ENCODE results near the gene INSYN2B.

The INSYN2B gene

GRCh38 chr5:169862391-169862811 is 117.9 kb downstream of the INSYN2B start:
- no peak overlapping the region for H3K27ac ChIP-seq (replicated peaks)
- DNase-seq (ENCODE audit: low read depth in 1 of 2, low spot score in 1 of 2) = no peak
- H3K27me3 ChIP-seq (ENCODE audit: insufficient read depth, poor library complexity, severe bottlenecking) = no peaks in the 10 kb centered on the region
- no peak overlapping the region for H3K4me3 ChIP-seq (replicated peaks; ENCODE audit: insufficient read depth, low read length)
- TF ChIP-seq SPI1 (IDR thresholded peaks at IDR 0.05; ENCODE audit: borderline replicate concordance, low read depth) (no peak), POLR2AphosphoS5 (IDR thresholded peaks at IDR 0.05; ENCODE audit: low read depth) (no peak), GABPA (IDR thresholded peaks at IDR 0.05; ENCODE audit: low read depth) (no peak)
- TF ChIP-seq, protein P1, sequence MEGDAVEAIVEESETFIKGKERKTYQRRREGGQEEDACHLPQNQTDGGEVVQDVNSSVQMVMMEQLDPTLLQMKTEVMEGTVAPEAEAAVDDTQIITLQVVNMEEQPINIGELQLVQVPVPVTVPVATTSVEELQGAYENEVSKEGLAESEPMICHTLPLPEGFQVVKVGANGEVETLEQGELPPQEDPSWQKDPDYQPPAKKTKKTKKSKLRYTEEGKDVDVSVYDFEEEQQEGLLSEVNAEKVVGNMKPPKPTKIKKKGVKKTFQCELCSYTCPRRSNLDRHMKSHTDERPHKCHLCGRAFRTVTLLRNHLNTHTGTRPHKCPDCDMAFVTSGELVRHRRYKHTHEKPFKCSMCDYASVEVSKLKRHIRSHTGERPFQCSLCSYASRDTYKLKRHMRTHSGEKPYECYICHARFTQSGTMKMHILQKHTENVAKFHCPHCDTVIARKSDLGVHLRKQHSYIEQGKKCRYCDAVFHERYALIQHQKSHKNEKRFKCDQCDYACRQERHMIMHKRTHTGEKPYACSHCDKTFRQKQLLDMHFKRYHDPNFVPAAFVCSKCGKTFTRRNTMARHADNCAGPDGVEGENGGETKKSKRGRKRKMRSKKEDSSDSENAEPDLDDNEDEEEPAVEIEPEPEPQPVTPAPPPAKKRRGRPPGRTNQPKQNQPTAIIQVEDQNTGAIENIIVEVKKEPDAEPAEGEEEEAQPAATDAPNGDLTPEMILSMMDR (IDR thresholded peaks at IDR 0.05; ENCODE audit: insufficient read depth, low read length) = no peak
- TF ChIP-seq, protein P2, sequence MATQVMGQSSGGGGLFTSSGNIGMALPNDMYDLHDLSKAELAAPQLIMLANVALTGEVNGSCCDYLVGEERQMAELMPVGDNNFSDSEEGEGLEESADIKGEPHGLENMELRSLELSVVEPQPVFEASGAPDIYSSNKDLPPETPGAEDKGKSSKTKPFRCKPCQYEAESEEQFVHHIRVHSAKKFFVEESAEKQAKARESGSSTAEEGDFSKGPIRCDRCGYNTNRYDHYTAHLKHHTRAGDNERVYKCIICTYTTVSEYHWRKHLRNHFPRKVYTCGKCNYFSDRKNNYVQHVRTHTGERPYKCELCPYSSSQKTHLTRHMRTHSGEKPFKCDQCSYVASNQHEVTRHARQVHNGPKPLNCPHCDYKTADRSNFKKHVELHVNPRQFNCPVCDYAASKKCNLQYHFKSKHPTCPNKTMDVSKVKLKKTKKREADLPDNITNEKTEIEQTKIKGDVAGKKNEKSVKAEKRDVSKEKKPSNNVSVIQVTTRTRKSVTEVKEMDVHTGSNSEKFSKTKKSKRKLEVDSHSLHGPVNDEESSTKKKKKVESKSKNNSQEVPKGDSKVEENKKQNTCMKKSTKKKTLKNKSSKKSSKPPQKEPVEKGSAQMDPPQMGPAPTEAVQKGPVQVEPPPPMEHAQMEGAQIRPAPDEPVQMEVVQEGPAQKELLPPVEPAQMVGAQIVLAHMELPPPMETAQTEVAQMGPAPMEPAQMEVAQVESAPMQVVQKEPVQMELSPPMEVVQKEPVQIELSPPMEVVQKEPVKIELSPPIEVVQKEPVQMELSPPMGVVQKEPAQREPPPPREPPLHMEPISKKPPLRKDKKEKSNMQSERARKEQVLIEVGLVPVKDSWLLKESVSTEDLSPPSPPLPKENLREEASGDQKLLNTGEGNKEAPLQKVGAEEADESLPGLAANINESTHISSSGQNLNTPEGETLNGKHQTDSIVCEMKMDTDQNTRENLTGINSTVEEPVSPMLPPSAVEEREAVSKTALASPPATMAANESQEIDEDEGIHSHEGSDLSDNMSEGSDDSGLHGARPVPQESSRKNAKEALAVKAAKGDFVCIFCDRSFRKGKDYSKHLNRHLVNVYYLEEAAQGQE (IDR thresholded peaks at IDR 0.05; ENCODE audit: insufficient replicate concordance, low read depth) = no peak

DNA sequence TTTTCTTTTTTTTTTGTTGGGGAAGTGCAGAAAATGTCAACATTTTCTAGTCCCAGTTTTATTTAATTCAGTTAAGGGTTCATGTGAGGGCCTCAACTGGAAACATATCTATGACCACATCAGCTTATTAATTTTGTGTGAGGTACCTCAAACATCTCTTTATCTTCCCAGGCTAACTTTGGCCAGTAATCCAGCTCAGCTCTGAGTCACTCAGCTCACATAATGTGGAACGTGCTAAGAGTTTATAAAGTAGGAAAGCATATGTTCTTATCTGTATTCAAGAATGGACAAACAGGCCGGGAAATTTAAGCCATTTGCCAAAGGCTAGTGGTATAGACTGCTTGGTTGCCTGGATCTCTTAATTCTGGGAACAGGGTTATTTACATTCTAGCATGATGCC is 118.4 kb downstream of the INSYN2B start:
- TF ChIP-seq, protein P2 (IDR thresholded peaks at IDR 0.05; ENCODE audit: insufficient replicate concordance, low read depth) = no peak
- TF ChIP-seq POLR2AphosphoS5 (IDR thresholded peaks at IDR 0.05; ENCODE audit: low read depth) = no peak
- TF ChIP-seq SPI1 (IDR thresholded peaks at IDR 0.05; ENCODE audit: borderline replicate concordance, low read depth) = no peak
- no peak for TF ChIP-seq GABPA (IDR thresholded peaks at IDR 0.05; ENCODE audit: low read depth)
- TF ChIP-seq, protein P1 (IDR thresholded peaks at IDR 0.05; ENCODE audit: insufficient read depth, low read length) = no peak
- no peaks in the 10 kb centered on the region for H3K27me3 ChIP-seq (ENCODE audit: insufficient read depth, poor library complexity, severe bottlenecking)
- no peak overlapping the region for H3K27ac ChIP-seq (replicated peaks)
- no peak for DNase-seq (ENCODE audit: low read depth in 1 of 2, low spot score in 1 of 2)
- no peak overlapping the region for H3K4me3 ChIP-seq (replicated peaks; ENCODE audit: insufficient read depth, low read length)

DNA sequence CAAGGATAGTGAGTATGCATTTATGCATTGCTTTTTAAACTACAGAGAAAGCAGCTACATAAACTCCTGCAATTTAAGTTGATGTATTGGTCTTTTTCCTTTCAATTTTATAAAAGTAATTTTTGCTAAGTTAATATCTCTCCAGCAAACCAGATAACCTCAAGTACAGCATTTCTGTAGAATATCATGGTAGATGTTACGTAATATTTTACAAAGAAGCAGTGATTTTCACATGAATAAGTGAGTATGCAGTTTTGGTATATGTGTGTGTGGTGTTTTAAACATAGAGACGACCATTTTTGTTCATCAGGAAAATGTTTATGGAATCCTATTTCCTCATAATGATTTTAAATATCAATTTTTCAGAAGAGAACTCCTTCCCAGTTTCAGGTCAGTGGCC is 118.9 kb downstream of the INSYN2B start:
- no peak overlapping the region for H3K27ac ChIP-seq (replicated peaks)
- no peak overlapping the region for H3K4me3 ChIP-seq (replicated peaks; ENCODE audit: insufficient read depth, low read length)
- H3K27me3 ChIP-seq (ENCODE audit: insufficient read depth, poor library complexity, severe bottlenecking) = no peaks in the 10 kb centered on the region
- no peak for TF ChIP-seq SPI1 (IDR thresholded peaks at IDR 0.05; ENCODE audit: borderline replicate concordance, low read depth)
- DNase-seq (ENCODE audit: low read depth in 1 of 2, low spot score in 1 of 2) = no peak

- TF ChIP-seq, protein P1 (IDR thresholded peaks at IDR 0.05; ENCODE audit: insufficient read depth, low read length) = no peak
- TF ChIP-seq, protein P2 (IDR thresholded peaks at IDR 0.05; ENCODE audit: insufficient replicate concordance, low read depth) = no peak
- TF ChIP-seq SPI1 (IDR thresholded peaks at IDR 0.05; ENCODE audit: borderline replicate concordance, low read depth) (no peak), POLR2AphosphoS5 (IDR thresholded peaks at IDR 0.05; ENCODE audit: low read depth) (no peak), GABPA (IDR thresholded peaks at IDR 0.05; ENCODE audit: low read depth) (no peak)
- H3K27ac ChIP-seq (replicated peaks) = no peak overlapping the region
- no peak for DNase-seq (ENCODE audit: low read depth in 1 of 2, low spot score in 1 of 2)
- no peaks in the 10 kb centered on the region for H3K27me3 ChIP-seq (ENCODE audit: insufficient read depth, poor library complexity, severe bottlenecking)
- H3K4me3 ChIP-seq (replicated peaks; ENCODE audit: insufficient read depth, low read length) = no peak overlapping the region
Observed at GRCh38 chr5:169860585-169860984, 119.7 kb downstream of the INSYN2B start.

Measured in HL-60 (cell line).